MCF 10A (cell line): ENCODE data around the gene ATG14. TPM values are rescaled to one million over a fixed set of nuclear protein-coding genes. Genes with fewer than 3 reads are reported as not detected.
"Not testable (repeated sequence)": the region's sequence is repeated elsewhere in the genome, so short reads cannot be mapped to it uniquely, and the experiment has no call there.

Source experiments
- BruUV-seq: library from RNA; stranded (reverse); fragments of 400-500 nt; replicated peaks from 2 replicates; lab custom pipeline; 2021; lab: Mats Ljungman, UMichigan
- CTCF ChIA-PET: fragments of 300-600 bp; sonication (Branson Sonifier 250); formaldehyde crosslinking; extraction: SDS; loops from one replicate; lab custom pipeline; 2021; ENCODE audit warnings: antibody characterized with exemption, inconsistent platforms; lab: Yijun Ruan, JAX
- POLR2A ChIA-PET: fragments of 300-600, 350-650 bp; sonication (Branson Sonifier 250); formaldehyde crosslinking; extraction: SDS; loops from one replicate; lab custom pipeline; 2020; ENCODE audit warnings: antibody characterized with exemption, inconsistent platforms; lab: Yijun Ruan, JAX
- DNase-seq: peaks from one replicate; pipeline ENCODE4 v3.0.0-alpha.2; 2018; ENCODE audit not compliant: unreplicated experiment
- H3K27ac Mint-ChIP-seq: one replicate; pipeline ENCODE4 v1.8.0; 2022; ENCODE audit warnings: mild to moderate bottlenecking, low read depth, mixed read lengths; ENCODE audit not compliant: unreplicated experiment
- H3K27me3 Mint-ChIP-seq: one replicate; pipeline ENCODE4 v1.8.0; 2022; ENCODE audit warnings: mixed read lengths; ENCODE audit not compliant: insufficient read depth, unreplicated experiment
- H3K36me3 Mint-ChIP-seq: one replicate; pipeline ENCODE4 v1.8.0; 2022; ENCODE audit warnings: mild to moderate bottlenecking, moderate library complexity, mixed read lengths; ENCODE audit not compliant: insufficient read depth, unreplicated experiment
- H3K4me1 Mint-ChIP-seq: one replicate; pipeline ENCODE4 v1.8.0; 2022; ENCODE audit warnings: mixed read lengths; ENCODE audit not compliant: insufficient read depth, unreplicated experiment
- H3K4me3 Mint-ChIP-seq: one replicate; pipeline ENCODE4 v1.8.0; 2022; ENCODE audit warnings: mild to moderate bottlenecking, moderate library complexity, mixed read lengths; ENCODE audit not compliant: unreplicated experiment
- H3K9me3 Mint-ChIP-seq: one replicate; pipeline ENCODE4 v1.8.0; 2022; ENCODE audit warnings: mixed read lengths; ENCODE audit not compliant: unreplicated experiment
- intact Hi-C: fragments of 100-400 bp; cut with micrococcal nuclease; formaldehyde crosslinking; loops from 2 replicates; pipeline ENCODE4 v1.14.1; 2022
- total RNA-seq: library from RNA; stranded (reverse); gene quantifications from 2 replicates; pipeline ENCODE4 v1.2.3, GENCODE V29; 2022
- TF ChIP-seq, protein P1 (sequence below): fragments of 200-600 bp; IDR thresholded peaks from one replicate; pipeline ENCODE4 v1.8.0; 2022; ENCODE audit warnings: antibody characterized with exemption, mild to moderate bottlenecking; ENCODE audit not compliant: unreplicated experiment

ATG14 gene
- total RNA-seq, 1 experiment from 2014 or later: 6.6 TPM

DNA sequence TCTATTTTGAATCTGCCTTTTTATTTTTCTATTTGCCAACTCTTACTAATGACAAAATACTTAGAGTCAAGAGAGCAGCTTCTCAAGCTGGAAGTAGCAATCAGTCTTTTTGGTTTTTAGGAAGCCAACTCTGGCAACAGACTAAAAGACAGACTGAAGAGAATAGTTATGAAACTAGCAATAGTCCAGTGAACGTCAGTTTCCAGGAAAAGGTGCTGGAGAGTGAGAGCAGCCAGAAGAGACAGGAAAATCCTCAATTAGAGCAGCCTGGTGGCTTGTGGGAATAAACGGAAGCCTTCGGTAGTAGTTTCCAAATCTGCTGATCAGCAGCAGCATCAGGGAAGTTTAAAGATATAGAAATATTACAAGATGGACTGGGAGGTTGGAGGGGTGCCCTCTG, 27.1 kb downstream of the ATG14 start:
- no peaks in the 10 kb centered on the region for H3K27me3 Mint-ChIP-seq
- POLR2A ChIA-PET: no interaction called here
- intact Hi-C loops: no loop called here
- TF ChIP-seq, protein P1, sequence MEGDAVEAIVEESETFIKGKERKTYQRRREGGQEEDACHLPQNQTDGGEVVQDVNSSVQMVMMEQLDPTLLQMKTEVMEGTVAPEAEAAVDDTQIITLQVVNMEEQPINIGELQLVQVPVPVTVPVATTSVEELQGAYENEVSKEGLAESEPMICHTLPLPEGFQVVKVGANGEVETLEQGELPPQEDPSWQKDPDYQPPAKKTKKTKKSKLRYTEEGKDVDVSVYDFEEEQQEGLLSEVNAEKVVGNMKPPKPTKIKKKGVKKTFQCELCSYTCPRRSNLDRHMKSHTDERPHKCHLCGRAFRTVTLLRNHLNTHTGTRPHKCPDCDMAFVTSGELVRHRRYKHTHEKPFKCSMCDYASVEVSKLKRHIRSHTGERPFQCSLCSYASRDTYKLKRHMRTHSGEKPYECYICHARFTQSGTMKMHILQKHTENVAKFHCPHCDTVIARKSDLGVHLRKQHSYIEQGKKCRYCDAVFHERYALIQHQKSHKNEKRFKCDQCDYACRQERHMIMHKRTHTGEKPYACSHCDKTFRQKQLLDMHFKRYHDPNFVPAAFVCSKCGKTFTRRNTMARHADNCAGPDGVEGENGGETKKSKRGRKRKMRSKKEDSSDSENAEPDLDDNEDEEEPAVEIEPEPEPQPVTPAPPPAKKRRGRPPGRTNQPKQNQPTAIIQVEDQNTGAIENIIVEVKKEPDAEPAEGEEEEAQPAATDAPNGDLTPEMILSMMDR: no peak
- DNase-seq: no peak
- H3K4me1 Mint-ChIP-seq: peaks cover 6% of the 10 kb centered on the region
- BruUV-seq: no TSS peak
- H3K9me3 Mint-ChIP-seq: no peaks in the 10 kb centered on the region
- H3K4me3 Mint-ChIP-seq: no peak overlapping the region
- no peak overlapping the region for H3K27ac Mint-ChIP-seq
- H3K36me3 Mint-ChIP-seq: peaks cover 54% of the 10 kb centered on the region
- CTCF ChIA-PET: interaction anchor here (0.9 kb wide), 1 partner anchor 33 kb away, joined by 6 read pairs; no protein-coding TSS in a partner anchor

DNA sequence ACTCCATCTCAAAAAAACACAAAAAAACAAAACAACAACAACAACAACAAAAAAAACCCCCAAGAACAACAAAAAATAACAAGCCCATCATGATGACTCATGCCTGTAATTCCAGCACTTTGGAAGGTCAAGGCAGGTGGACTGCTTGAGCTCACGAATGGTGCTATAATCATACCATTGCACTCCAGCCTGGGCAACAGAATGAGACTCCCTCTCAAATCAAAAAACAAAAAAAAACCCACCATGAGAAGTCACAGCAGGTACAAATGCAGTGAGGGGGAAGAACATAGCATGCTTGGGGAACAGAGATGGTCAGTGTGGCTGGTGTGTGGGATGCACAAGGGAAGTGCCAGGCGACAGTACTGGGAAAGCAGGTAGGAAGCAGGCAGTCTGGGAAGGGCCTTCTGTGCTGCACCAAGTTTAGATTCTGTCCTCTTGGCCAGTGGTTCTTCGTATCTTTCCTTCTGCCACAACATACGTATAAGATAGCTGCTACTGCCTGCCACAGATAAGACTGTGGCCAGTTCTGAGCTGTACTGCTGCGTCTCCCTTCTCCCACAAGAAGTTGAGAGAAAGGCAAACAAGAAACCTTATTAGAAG, 28.0 kb downstream of the ATG14 start:
- intact Hi-C loops: no loop called here
- ChIA-PET POLR2A (no interaction called here), CTCF (interaction anchor here (0.5 to 0.9 kb wide), 4 partner anchors 29 to 1108 kb away, joined by 3 to 5 read pairs (median 4); no protein-coding TSS in a partner anchor)
- Mint-ChIP-seq H3K36me3 (peaks cover 61% of the 10 kb centered on the region), H3K27me3 (no peaks in the 10 kb centered on the region), H3K27ac (no peak overlapping the region), H3K4me3 (no peak overlapping the region), H3K9me3 (no peaks in the 10 kb centered on the region), H3K4me1 (peaks cover 6% of the 10 kb centered on the region)
- TF ChIP-seq, protein P1: no peak
- BruUV-seq: no TSS peak
- no peak for DNase-seq

DNA sequence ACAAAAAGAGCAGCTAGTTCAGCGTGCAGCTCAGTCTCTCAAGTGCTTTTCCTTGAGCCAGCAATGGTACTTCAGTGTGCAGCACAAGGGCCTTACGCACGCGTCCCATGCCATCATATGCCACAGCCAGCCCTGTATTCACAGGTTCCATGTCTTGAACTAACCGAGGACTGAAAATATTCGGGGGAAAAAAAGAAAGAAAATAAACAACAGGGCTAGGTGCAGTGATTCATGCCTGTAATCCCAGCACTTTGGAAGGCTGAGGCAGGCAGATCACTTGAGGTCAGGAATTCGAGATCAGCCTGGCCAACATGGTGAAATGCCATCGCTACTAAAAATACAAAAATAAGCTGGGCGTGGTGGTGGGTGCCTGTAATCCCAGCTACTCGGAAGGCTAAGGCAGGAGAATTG, 28.6 kb downstream of the ATG14 start:
- BruUV-seq, H3K27ac Mint-ChIP-seq, H3K9me3 Mint-ChIP-seq, H3K27me3 Mint-ChIP-seq, H3K4me1 Mint-ChIP-seq, intact Hi-C loops, H3K4me3 Mint-ChIP-seq: not testable (repeated sequence)
- H3K36me3 Mint-ChIP-seq: peaks cover 67% of the 10 kb centered on the region
- POLR2A ChIA-PET: interaction anchor here (1.2 kb wide), 1 partner anchor 8 kb away, joined by 4 read pairs; no protein-coding TSS in a partner anchor
- peak; percentile 10 for DNase-seq
- CTCF ChIA-PET: interaction anchor here (1.7 kb wide), 1 partner anchor 27 kb away, joined by 3 read pairs; no protein-coding TSS in a partner anchor

DNA sequence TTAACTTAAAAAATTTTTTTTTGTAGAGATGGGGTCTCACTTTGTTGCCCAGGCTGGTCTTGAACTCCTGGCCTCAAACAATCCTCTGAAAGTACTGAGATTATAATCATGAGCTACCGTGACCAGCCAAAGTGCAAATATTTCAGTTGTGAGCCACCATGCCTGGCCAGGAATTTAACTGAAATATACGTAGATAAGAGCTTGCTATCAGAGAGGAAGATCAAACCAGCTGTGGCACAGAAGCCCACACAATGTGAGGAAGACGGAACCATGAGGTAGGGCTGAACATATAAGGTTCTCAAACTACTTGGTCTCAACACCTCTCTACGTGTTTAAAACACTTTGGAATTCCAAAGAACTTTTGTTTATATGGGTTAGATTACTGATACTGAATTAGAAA, 29.1 kb downstream of the ATG14 start:
- TF ChIP-seq, protein P1: no peak
- Mint-ChIP-seq H3K27me3 (no peaks in the 10 kb centered on the region), H3K9me3 (no peaks in the 10 kb centered on the region), H3K27ac (no peak overlapping the region), H3K36me3 (peaks cover 71% of the 10 kb centered on the region), H3K4me3 (no peak overlapping the region), H3K4me1 (peaks cover 6% of the 10 kb centered on the region)
- ChIA-PET CTCF (interaction anchor here (0.8 to 1.7 kb wide), 2 partner anchors 27 to 64 kb away, joined by 3 read pairs; no protein-coding TSS in a partner anchor), POLR2A (interaction anchor here (1.2 kb wide), 1 partner anchor 9 kb away, joined by 4 read pairs; no protein-coding TSS in a partner anchor)
- intact Hi-C loops: no loop called here
- DNase-seq: no peak
- no TSS peak for BruUV-seq
